ENCODE data around the gene CLTA.
"Not testable (repeated sequence)": the region's sequence is repeated elsewhere in the genome, so short reads cannot be mapped to it uniquely, and the experiment has no call there.

The CLTA gene

DNA sequence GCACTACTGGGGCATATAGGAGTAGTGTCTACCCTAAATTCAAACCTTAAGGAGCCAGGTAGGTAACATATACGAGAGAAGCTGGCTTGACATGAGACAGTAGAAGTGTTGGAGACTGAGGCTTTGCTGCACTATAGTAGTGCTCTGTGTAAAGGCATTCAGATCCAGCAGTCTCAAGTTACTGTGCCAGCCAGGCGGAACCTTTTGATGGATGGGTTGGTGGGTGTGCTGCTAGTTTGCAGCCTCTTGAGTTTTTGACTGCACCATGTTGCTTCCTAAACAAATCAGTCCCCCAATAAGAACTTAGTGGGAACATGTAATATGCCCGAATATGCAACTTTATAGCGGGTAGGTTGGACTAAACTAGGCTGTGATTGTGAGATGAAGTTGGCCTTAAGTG, 1.5 kb downstream of the CLTA start:
- no peak for DNase-seq

DNA sequence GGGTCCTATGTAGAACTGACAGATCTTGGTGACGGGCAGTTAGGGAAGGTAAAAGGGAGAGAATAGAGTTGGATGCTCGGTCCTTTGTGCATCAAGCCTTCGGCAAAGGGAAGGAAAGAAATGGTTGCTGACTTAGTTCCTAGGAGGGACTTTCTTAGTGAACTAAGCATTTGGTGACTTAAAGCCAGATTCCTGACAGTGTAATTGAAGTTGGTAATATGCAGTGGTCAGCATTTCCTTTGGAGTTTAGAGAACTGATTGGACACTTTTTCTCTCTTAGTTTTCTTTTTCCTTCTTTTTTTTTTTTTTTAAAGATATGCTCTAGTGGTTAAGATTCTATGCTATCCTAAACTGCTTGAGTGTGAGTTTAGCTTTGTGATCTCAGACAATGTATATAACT, 2.3 kb downstream of the CLTA start:
- DNase-seq, result no peak

DNA sequence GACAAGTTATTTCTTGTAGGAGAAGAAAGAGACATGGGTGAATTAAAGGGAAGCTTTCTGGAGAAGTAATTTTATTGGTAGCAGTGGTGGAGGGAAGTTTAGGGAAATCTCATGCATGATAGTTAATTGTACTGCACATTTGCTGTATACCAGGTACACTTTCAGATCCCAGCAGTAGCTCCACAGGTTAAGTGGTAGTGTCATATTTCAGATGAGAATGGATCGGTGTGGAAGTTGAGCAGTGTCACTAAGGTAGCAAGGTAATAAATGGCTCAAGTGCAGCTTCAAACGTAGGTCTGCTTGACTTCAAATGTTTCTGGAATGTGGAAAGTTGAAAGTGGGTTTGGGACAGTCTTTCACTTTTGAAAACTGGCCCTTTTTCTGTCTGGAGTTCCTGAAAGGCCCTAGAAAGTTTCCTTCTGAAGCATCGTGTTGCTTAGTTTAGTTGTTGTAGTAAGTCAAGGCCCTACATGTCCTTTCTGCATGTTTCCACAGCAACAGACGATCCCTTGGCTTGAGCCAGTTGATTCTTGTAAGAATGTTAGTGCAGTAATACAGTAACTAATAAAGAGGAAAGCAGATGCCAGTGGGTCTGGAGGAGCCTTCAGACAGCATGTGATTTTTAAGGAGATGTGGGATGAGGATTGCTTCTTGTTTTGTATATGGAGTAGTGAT, 3.7 kb downstream of the CLTA start:
- no peak for DNase-seq

DNA sequence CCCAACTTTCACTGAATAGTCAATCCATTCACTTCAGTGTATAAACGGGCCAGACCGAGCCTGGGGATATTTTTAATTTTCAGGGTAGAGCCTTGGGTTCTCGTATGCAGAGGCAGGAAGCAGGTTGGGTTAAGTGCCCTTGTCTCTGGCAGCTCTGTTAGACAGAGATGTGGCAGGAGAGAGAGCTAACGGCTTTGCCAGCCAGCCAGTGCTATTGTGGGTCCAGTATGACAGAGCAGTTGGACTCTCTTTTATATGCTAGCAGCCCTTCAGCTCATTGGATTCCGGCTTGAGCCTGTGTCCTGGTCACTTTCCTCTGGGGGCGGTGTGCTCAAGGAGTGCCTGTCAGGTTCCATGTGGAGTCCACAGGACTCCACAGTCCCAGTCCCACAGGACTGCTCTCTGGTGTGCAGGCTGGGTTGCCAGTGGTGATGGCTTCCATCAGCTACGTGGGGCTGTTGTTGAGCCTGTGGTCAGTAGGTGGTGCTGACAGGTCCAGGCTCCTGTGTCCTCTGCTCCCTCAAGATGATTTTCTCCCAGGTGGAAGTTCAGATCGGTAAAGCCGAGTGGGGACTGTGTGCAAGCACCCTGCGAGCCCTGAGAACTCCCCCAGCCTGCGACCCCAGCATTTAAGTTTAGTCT, 14.3 kb downstream of the CLTA start:
- no peak for DNase-seq

DNA sequence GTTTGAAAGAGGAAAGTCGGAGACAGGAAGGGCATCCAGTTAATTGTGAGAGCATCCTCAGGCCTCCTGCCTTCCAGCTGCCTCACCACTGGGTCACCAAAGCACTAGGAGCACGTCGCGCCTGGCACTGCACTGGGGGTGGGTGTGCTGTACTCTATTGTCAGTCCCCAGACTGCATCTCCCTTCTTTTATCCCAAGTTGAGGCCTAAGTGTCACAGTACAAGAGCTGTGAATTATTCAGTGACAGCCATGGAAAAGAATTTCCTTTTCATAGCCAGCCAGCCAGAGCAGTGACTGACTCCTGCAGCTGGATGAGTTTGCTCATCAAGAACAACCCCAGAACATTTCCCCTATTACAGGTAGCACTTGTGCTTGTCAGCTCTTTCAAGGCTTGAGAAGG, 16.3 kb downstream of the CLTA start:
- no peak for DNase-seq

DNA sequence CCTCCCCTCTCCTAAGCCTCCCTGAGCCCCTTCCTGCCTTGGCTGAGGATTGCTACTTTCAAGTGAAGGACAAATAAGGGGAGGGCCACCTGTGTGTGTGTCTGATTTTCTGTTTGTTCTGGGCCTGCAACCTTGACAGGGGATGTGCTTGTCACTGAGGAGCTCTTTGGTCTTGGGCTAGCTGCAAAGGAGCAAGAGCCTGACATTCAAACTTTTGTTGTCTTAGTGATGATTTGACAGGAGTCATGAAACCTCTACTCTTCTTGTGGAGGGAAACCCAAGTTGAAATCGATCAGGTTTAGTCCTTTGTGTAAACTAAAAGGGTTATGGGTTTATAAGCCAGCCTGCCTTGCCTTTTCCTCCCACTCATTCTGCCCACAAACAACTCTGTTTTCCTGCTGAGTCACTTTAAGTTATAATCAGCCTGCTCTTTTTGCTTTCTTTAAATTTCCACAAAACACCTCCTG, 16.9 kb downstream of the CLTA start:
- no peak for DNase-seq

DNA sequence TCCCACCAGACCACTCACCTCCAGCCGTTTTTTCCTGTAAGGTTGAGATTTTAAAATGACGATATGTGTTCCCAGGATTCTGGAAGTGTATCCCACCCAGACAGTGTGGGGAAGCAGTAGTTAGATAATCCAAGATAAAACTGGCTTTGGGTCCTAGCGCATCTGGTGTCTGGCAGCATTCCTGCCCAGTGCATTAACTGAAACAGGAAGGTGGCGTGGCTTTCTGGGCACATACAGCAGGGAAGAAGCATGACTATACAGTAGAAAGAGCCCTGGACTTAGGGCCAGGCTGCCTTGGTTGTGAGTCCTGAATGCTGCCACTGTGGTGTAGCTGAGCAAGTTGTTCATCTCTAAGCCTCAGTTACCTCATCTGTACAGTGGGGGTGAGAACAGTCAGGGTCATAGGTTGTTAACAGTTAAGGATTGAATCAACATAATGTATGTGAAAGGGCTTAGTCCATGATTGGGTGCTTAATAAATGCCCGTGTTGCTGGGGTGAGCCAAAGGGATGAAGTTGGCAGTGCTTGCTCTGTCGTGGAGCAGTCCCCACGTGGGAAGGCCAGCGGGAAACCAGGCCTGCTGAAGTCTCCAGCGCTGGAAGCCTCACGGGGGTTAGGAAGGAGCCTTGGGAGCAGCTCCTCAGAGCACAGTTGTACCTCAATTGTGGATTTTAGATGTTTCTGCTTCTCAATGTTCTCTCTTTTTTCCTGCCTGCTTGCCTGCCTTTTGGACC, 18.0 kb downstream of the CLTA start:
- no peak for DNase-seq

DNA sequence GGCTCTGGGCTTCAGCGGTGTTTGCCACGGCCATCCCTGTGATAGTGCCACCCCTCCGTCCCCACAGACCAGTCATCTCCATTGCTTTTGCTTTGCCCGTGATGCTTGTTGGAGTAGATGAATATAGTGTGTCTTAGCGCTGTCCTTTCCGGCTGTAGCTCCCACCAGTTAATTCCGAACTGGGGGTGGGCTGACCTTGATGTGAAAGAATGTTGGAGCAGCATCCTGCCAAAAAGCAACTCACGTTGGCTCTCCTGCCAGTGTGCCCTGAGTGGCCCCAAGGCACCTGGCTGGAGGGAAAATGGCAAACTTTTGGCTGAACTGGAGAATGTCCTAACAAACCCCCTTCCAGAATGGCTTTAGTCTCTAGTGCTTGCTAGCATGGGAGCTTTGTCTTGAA, 20.0 kb downstream of the CLTA start:
- DNase-seq, result no peak

DNA sequence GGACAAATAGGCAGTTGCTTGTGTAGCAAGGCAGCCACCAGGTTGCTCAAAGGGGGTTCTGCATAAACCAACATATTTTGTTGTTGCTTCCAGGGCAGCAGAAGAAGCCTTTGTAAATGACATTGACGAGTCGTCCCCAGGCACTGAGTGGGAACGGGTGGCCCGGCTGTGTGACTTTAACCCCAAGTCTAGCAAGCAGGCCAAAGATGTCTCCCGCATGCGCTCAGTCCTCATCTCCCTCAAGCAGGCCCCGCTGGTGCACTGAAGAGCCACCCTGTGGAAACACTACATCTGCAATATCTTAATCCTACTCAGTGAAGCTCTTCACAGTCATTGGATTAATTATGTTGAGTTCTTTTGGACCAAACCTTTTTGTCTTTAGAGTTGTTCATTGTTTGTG, 20.8 kb downstream of the CLTA start:
- DNase-seq, result no peak

DNA sequence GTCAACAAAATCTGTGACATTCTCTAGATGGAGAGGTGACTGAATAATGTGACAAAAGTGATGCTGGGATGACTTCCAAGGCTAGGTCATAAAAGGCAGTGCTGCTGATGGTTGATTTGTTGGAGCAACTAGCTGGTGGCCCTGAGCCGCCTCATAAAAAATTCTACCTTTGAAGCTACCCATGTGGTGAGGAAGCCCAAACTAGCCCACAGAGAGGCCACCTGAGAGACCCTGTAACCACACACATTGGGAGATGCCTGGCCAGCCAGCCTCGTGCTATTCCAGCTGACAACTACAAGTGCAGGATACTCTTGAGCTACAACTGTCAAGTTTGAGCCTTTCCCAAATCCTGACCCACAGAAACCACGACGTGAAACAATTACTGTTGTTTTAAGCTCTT, 22.7 kb downstream of the CLTA start:
- DNase-seq, result no peak

DNA sequence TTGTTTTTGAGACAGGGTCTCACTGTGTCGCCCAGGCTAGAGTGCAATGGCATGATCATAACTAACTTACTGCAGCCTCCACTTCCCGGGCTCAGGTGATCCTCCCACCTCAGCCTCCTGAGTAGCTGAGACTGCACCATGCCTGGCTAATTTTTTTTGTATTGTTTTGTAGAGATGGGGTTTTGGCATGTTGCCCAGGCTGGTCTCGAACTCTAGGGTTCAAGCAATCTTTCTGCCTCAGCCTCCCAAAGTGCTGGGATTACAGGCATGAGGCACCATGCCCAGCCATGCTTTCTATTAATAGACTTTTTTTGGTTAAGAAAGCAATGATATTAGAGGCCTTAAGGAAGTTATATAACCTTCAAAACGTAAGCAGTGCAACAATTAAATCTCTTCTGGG, 23.3 kb downstream of the CLTA start:
- DNase-seq, result no peak

DNA sequence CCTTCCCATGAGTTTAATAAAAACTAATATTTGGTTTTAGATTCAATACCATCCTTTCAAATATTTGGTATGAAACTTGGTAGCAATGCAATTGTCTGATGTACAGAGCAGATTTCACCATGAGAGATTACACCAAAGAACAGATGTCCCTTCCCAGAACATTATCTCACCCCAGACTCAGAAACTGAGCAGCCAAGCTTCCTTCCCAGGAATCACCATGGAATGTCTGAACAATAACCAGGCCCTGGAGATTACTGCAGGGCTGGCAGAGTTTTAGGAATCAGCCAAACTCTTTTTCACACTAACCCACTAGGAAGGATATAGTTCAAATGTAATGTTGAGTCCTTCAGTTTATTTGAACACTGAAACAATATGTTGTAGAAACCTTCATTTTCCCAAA, 23.9 kb downstream of the CLTA start:
- DNase-seq, result no peak

DNA sequence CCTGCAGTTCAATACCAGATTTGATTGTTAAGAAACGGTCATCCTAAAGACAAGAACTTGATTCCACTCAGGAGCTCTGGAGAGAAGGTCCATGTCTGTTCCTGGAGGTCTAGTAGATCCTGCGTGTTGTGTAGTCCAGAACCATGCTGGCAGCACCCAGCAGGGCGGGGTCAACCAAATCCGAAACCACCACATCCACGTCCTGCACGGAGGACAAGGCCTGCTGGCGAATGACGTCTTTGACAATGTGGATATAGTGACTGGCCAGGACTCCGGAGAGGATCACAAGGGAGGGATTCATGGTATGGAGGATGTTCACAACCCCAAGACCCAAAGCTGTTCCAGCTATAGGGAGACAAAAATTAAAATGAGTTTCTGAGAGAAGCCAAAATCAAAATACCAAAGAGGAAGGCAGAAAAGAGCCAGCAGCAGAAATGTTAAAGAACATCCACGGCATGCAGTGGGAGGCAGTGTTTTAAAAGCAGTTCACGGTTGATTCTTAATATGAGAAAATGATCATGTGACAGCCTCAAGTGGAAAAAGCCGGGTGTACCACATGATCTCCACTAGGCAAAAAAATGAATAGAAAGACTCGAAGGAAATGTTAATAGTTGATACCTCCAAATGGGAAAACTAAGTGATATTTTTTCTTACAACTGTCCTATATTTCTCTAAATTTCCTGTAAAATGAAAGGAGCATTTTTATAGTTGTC, 26.7 kb downstream of the CLTA start:
- DNase-seq, result no peak

DNA sequence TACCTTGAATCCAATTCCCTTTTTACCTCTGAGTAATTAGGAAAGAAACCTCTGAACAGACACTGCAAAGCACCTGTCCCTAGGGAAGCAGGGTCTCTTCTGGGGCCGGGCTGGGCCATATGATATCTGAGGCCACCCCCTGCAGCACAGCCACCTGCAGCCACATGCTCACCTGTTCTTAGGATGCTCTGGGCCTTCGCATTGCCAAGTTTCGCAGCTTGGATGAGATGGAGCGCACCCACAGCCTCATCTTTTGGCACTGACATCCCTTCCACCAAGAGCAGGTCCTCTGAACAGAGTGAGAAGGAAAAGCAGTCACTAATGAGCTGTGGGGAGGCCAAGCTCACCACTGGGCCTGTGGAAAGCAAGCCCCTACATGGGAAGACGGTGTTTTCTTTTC, 27.3 kb downstream of the CLTA start:
- DNase-seq, result no peak

DNA sequence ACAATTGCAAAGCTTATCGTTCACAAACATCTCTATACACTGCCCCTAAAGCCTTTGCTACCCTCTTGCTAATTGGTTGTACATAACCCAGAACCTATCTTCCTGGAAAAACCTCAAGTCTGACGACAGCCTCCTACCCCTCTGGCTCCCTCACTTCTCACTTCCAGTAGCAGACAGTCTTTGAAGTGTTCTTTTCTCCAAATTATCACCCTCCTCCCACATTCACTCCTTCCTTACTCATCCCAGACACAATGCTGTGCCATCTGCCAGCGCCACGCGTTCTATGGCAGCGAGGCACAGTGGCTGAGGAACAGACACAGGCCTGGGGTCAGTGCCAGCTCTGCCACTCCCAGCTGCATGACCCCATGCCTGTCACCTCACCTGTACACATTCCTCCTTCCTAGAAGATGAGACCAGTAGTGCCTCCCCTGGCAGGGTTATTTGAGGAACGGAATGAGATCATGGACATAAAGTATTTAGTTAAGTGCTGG, 27.7 kb downstream of the CLTA start:
- DNase-seq, result no peak

DNA sequence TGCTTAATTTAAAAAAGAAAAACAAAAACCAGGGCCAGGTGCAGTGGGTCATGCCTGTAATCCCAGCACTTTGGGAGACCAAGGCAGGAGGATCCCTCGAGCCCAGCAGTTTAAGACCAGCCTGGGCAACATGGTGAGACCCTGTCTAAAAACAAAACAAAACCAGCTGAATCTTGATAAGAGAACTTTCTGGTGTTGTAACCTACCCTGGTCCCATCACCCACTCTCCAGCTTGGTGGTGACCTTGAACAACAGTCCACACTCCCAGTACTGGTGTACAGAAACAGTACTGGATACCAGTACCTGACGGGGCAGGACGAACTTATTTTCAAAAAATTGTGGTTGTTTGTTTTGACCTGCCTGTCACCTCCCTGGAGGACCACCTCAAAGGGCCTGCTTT, 30.9 kb downstream of the CLTA start:
- no peak for DNase-seq

DNA sequence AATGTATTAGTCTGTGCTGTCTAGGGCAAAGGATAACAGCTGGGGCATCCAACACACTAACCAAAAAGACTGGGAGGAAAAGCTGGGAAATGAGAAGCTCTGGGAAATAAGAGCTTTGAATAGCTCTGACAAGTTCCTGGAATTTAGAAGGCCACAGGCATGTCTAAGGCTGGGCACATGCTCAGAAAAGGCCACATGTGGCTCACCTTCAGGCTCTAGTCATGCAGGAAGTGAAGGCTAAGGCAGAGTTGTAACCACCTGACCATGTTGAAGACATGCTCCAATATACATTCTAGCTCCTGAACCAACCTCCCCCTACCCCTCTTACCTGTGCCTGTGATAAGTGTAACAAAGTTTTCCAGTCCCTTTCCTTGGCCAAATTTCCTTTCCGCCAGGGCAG, 31.7 kb downstream of the CLTA start:
- DNase-seq, result no peak

DNA sequence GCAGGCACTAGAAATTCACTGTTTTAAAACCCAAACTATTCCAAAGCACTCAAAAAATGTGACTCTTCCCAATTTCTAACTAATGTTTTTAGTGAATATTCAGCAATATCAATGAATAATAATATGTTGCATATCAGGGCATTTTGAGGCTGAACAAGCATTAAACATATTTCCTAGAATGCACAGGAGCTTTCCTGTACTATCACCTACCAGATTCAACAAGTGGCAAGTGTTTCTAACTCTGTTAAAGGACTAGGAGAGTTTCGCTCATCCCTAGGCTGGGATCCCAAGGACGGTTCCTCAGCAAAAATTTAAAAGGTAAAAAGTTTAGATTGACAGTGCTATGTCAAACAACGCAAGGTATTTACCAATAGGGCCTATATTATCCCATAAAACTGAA, 46.5 kb downstream of the CLTA start:
- DNase-seq, result no peak

DNA sequence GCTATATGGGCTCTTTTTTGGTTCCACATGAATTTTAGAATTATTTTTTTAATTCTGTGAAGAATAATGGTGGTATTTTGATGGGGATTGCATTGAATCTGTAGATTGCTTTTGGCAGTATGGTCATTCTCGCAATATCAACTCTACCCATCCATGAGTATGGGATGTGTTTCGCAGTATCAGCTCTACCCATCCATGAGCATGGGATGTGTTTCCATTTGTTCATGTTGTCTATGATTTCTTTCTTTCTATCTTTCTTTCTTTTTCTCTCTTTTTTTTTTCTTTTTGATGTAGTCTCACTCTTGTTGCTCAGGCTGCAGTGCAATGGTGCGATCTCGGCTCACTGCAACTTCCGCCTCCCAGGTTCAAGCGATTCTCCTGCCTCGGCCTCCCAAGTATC, 48.5 kb downstream of the CLTA start:
- DNase-seq, result not testable (repeated sequence)

DNA sequence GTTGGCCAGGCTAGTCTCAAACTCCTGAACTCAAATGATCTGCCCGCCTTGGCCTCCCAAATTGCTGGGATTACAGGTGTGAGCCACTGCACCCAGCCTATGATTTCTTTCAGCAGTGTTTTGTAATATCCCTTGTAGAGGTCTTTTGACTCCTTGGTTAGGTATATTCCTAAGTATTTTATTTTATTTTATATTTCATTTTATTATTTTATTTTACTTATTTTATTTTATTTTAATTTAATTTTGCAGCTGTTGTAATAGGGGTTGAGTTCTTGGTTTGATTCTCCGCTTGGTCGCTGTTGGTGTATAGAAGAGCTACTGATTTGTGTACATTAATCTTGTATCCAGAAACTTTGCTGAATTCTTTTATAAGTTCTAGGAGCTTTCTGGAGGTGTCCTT, 49.0 kb downstream of the CLTA start:
- not testable (repeated sequence) for DNase-seq

DNA sequence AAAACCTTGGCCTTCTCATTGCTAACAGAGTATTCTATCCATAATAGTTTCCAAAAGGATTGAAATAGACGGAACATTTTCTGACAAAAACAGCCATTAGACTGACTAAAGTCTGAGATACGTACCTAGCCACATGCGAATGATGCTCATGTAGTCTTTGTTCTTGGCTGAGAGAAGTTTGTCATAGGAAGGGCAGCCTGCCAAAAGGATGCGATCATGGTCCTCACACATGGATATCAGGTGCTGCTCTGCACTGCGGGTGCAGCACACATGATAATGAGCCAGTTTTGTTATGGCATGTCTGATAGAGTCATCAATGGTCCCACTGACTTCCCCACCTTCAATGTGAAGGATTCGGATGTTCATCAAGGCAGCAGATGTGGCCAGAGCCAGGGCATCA, 55.2 kb downstream of the CLTA start:
- no peak for DNase-seq

DNA sequence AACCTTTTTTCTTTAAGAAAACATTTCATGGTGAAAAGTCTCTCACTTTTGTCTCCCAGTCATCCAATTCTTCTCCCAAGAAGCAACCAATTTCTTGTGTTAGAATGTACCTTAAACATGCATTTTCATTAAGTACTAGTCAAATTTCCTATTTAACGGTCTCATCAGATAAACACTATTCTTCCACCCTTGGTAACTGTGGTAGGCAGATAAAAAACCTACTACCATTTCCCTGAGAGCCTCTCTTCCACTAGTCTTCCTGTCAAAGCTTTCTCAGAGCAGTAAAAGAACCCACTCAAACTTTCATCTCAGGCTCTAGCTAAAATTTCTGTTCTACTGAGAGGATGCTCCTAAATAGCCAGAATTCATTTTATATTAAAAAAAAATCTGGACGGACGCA, 56.6 kb downstream of the CLTA start:
- no peak for DNase-seq

DNA sequence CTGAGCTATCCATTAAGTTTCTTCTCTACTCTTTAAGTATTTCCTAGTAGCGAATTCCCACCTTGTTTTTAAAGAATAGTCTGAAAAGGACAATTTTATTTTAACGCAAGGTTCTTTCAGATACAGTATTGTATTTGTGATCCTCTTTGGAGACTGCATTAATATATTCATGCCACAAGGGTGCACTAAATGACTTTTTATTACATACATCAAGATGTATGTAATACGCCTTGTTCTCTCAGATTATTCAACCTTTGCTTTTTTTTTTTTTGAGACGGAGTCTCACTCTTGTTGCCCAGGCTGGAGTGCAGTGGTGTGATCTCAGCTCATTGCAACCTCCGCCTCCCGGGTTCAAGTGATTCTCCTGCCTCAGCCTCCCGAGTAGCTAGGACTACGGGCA, 57.3 kb downstream of the CLTA start:
- DNase-seq, result not testable (repeated sequence)

DNA sequence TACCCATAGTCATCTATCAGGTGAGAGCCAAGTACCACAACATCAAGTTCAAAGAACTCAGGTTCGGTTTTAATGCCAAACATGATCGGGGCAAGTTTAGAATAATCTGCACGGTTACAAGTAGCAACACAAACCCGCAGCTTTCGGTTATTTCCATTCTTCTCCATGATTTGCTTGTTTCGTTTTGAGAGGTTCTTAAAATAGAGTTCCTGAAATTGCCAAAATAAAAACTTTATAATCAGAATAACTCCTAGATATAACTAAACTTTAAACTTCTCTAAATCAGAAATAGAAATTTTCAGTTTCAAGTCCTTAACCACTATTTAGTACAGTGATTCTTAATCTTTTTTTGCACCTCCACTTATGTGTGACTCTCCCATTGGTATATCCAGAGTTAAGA, 58.5 kb downstream of the CLTA start:
- DNase-seq, result no peak
